SW 1271 (cell line): ENCODE measurements around the gene AJAP1.

ENCODE experiments used
- DNase-seq, 2 experiments: peaks; one replicate each; lab custom pipeline; 2025; lab: John Stamatoyannopoulos, UW

Gene AJAP1

DNA sequence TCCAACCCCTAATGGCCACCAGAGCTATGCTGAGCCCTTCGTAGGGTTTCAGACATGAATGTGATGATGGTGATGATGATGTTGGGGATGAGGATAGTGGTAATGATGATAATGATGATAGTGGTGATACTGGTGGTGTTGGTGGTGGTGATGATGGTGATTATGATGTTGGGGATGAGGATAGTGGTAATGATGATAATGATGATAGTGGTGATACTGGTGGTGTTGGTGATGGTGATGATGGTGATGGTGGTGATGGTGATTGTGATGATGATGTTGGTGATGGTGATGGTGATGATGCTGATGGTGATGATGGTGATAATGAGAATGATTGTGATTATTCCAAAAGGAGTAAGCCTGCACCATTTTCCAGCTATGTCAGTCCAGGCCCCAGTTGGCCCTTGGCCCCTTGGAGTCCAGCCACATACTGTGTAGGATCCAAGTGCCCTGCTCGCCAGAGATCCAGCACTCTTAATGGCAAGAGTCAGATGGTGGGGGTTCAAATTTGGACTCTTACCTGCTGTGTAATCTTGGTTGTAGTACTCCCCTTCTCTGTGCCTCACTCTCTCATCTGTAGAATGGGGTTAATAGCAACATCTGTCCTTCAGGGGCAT is 28.3 kb downstream of the AJAP1 start:
- DNase-seq: no peak

DNA sequence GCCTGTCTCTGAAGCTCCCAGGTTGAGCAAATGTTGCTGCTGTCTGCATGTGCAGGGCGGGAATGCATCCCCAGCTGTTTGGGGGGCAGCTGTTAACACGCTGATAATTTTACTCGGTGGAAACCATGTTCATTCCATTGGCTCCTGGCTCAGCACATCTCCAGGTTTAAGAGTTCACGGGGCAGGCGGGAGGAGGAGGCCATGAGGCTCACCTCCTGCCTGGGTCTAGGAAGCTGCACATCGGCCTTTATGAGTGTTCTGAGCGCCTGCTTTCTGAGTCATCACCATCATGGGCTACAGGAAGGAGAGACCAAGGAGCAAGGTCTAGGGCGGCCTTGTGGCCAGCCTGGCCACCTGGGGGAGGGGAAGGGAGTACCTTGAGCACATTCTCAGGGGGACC is 29.7 kb downstream of the AJAP1 start:
- DNase-seq: no peak

DNA sequence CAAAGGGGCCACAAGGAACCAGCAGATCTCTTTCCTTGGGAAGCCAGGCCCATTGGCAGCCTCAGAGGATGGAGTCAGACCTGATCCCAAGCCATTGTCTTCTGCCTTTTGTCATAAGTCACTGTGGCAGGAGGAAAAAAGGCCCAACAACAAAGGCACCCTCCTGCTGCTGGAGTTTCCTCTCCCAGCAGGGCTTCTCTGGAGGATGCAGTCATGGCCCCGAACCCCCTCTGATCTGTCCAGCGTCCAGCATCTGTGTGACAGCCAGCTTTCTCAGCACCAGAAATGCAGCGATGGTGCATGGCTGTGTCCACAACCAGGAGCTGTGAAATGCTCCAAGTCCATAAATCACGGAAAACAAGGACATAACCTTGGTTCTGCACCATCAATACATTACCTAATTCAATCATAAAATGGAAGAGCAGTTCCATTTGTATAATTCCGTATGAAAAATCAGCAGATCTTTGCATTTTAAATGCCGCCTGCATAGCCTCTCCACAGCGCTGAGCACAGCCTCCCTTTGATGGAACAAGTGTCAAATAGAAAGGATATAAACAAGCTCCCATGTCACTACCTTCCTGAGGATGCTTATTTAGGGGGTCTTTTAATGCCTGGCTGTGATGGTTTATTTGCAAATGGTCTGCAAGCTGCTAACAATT is 30.6 kb downstream of the AJAP1 start:
- no peak for DNase-seq

DNA sequence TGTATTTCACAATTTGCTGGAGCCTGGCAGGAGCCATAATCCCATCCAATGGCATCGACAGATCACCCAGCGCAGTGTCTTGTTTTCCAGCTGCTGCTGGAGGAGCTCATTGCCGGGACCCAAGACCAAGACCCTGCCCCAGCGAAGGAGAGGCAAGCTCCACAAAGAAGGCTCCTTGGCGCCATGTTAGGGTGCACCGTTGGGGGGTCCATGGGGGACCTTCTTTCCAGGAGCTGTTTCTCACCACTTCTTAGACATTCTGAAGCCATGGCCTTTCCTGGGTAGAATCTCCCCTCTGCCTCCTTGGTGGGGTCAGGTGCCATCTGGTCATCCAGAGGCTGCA is 31.1 kb downstream of the AJAP1 start:
- DNase-seq: no peak

DNA sequence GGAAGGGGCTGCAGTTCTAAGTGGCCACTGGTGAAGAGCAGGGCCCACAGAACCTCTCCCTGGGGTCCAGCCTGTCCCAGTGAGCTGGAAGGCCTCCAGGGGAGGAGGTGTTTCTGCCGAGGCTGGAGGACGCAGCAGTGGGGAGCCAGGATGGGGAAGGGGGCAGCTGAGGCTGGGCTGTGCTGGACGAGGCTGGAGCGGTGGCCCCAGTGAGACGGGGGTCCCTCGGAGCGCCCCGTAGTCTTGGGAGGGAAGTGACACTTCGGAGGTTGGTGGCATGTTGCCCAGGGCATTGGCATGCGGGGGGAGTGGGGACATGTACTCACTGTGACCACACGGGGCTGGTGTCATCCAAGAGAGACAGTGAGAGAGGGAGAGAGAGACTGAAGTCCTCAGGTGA is 33.5 kb downstream of the AJAP1 start:
- DNase-seq: no peak

DNA sequence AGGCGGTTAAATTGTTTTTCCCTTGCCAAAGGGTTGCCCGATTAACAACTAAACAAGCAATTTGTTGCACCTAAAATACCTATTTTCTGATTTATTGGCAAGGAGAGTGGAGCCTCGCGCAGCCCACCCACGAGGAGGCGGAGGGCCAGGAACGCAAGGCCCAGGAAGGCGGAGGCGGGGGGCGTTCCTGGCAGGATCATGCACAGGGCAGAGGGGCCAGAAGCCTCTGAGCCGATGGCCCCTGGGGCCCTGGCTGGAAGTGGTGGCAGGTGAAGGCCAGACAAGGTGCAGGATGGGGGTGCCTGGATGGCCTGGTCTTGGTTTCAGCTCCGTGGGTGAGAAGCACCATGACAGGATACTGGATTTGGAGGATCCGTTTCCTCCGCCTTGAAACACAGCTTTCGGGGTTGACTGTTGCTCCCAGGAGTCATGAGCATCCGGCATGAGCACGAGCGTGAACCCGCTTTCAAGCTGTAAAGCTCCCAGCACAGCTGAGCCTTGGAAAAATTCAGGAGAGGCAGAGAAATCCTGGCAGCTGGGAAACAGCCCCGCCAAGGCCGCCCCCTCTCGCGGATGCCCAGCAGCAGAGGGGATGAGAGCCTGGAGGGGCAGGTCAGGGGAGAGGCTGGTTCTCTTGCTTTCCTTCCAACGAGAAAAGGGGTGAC is 35.0 kb downstream of the AJAP1 start:
- DNase-seq: no peak

DNA sequence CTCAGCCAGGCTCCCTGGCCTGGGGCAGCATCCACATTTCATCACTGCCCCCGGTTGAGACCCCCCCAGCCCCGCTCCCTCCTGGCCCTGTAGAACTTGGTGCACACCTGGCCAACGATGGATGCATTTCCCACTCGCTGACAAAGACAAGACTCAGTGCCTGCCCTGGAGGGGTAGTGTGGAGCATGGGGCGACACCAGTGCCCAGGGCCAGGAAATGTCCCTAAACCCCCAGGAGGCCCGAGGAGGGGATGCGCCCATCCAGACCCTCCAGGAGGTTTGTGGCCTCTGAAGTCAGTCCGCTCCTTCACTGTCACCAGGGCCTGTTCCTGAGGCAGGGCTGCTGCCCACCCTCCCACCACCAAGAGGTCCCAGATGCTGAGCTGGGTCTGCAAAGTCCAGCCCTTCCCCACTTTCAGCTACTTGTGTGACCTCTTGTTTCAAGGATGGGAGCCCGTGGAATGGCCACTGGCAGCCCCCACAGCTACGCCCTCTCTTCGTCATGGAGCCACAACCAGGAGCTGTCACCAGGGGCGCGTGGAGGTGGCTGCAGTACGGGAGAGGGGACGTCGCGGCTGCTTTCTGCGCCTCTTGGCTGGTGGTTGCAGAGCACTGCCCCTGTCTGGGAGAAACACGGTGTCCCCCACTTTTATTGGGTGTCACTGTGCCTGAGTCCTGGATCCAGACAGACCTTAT is 35.7 kb downstream of the AJAP1 start:
- DNase-seq: no peak

DNA sequence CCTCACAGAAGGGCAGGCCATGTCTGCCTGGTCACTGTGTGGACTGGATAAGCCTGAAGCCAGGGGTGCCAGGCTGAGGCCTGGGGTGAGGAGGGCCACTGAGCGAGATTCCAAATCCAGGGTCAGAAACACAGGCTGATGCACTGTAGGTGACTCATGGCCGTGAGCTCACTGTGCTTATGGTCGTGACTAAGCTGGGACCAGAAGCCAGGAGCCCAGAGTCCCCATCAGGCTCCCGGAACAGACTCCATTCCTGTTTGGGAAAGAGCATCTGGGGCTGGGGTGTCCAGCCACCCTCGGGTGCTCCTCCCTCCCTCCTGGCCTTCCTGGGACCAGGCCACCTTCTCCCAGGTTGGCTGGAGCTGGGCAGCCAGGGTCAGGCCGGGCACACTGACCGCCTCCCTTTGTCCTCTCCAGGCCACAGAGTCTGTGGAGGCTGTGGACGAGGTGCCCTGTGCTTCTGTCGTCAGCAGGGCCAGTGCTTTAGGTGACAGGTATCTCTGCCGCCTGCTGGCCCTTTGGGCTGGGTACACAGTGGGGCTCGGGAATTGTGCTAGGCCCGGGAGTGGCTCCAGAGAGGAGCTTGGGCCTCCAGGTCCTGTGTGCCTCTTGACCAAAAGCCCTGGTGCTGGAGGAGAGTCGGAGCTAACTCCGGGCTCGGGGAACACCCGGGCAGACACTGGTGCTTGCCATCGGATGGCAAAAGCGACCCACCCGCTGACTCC is 36.7 kb downstream of the AJAP1 start:
- no peak for DNase-seq

DNA sequence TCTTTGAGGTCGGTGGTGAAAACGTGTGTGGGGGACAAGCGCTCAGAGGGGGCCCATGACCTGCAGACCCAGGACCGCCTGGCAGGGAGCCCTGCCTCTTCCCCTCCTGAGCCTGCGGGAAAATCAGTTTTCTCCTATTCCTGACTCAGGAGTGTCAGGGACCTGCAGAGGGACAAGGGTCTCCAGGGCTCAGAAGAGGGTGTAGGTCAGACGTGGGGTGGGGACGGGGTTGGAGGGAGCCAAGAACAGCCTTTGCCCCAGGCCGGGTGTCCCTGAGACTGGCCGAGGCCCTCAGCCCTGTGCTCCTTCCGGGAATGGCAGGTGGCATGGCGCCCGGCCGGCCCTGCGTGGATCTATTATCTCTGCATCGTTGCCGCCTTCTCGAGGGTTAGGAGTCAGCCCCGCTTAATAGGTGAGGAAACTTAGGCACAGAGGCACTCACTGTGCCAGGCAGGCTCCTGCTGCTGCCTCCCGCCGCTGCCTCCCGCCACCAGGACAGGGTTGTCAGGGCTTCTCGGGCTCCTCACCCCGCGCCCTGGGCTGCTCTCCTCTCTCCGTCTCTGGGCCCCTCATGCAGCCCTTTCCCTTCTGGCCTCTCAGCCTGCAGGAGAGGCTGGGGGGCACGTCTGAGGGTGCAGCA is 37.5 kb downstream of the AJAP1 start:
- DNase-seq: no peak

DNA sequence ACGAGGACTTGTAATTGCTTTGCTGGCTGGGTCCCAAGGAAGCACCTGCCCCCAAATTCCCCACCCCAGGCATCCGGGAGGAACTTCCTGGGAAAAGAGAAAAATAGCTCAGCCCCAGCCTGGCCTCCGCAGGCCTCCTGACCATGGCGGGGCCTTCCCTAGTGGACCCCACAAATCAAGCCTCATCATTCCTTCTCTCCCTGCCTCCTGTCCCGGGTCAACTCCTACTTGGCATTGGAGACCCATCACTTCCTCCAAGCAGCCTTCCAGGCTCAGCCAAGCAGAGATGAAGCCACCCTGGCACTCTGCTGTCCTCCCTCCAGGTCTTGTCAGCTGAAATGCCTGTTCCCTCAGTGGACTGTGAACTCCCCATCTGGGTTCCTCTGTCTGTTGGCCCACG is 38.0 kb downstream of the AJAP1 start:
- no peak for DNase-seq

DNA sequence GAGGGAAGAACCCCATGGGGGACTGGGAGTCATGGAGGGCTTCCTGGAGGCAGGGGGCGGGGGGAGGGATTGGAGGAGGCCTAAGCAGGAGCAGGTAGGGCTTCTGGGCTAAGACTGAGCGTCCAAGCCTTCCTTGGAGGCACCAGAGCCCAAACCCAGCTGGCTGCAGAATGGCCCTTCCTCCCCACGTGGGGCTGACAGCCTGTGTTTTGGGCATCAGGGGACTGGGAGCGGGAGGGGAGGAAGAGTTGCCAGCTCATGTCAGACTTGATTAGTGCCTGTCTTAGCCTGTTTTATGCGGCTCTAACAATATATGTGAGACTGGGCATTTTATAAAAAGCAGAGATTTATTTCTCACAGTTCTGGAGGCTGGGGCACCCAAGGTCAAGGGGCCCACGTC is 38.9 kb downstream of the AJAP1 start:
- DNase-seq: no peak

DNA sequence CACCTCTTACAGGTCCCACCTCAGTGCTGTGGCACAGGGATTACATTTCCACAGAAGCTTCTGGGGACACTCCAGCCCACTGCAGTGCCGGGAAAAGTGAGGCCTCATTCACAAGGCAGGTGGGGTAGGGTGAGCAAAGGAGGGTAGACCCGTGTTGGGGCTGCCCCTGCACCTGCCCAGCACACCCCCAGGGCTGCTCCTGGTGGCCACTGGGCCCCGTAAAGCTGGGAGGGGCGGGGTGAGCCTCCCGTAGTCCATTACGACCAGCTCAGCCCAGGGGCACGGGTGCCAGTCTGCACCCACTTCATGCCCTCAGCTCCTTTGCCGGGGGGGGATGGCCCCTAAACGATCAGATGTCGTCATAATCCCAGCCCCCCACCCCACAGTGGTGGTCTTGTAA is 39.5 kb downstream of the AJAP1 start:
- DNase-seq: no peak

DNA sequence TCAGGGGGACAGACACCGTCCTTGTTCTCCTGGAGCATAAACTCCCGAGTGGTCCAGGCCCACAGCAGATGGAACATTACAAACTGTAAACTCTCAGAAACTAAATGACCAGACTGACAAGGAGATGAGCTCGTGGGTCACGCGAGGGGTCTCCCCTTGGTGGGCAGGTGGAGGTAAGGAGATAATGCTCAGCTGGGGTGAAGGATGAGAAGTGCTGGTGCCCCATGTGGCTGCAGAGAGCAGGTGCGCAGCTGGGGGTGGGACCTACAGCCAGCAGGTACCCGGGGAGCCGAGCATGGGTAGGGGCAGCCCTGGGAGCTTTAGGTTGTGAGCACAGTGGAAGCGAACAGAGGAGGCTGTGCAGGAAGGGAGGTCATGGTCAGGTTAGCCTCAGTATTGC is 40.1 kb downstream of the AJAP1 start:
- DNase-seq: no peak

DNA sequence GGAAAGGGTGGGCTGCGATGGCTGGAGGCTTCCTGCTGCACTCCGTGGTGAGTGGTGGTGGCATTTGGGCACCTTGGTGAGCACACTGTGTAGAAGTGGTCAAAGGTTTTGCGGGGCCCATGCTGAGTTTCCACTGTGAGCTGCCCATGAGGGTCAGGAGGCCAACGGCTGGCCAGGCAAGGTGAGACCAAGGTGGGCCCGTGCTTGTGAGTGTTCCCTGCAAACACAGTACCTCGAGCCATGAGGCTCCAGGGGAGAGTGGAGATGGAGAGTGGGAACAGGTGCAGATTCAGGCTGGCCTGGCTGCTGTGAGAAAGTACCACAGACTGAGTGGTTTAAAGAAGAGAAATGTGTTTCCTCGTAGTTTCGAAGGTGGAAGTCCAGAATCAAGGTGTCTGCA is 40.8 kb downstream of the AJAP1 start:
- DNase-seq: no peak

DNA sequence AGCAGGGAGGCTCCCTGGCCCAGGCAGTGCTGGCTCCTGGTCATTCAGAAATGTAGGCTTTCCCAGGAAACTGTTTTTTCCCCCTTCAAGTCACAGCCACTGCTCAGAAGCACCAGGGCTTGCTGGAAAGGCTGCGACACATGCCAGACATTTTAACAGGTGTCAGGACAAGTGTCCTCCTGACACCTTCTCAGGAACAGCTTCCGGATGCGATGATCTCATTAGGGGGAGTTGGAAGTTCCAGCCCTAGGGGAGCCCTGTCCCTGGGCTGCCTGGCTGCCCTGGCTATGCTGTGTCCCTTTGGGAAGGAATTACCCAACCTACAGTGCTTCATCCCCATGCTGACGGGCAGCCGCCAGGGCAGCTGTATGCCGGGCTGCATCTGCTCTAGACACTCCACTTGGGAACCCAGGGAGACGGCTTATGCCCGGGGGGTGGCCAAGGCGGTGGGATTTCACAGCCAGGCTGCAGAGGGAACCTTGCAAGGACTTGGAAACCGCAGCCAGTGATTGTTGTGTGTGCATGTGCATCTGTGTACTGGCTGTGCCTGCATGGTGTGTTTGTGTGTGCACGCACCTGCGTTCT is 41.8 kb downstream of the AJAP1 start:
- DNase-seq: no peak

DNA sequence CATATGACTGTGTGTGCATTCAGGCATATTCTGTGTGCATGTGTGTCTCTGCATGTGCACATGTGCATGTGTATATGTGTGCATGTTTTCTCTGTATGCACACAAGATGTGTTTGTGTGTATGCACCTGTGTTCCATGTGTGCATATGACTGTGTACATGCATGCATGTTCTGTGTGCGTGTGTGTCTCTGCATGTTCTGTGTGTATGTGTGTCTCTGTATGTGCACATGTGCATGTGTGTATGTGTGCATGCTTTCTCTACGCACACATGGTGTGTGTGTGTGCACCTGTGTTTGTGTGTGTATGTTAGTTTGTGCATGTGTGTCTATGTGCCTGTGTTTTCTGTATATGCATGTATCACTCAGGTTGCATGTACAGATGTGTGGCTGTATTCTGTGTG is 42.3 kb downstream of the AJAP1 start:
- DNase-seq: no peak

DNA sequence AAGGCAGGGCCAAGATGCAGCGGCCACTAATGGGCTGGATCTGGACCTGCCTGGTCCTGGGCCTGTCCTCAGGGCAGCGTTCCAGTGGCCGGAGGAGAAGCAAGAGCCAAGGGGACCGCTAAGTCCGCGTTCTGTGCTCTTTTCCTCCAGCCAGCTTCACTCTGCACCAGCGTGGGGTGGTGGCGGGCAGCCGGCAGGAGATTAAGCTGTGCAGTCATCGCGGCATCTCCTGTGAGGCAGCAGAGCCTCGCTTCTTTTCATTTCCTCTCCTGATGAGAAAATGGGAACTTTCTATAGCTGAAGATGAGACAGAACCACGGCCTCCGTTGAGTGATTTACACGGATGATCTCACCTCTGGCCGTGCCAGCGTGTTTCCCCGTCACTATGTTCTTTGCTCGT is 43.4 kb downstream of the AJAP1 start:
- no peak for DNase-seq

DNA sequence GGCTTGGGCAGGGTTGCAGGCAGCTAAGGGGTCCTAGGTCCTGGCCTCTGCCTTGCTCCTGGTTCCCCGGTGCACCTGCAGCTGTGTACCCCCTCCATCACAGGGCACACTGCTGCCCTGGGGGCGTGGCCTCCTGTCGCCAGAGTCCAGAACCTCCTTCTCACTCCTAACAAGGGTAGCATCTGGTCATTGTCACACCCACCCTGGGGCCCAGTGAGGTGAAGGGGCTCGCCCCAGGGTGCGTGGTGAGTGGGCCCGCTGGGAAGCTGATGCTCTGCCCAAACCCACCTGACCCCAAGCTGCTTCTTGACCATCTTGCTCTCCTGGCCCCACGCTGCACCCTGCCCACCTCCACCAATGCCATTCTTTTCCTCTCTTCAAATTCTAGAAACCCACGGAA is 44.5 kb downstream of the AJAP1 start:
- DNase-seq: no peak

DNA sequence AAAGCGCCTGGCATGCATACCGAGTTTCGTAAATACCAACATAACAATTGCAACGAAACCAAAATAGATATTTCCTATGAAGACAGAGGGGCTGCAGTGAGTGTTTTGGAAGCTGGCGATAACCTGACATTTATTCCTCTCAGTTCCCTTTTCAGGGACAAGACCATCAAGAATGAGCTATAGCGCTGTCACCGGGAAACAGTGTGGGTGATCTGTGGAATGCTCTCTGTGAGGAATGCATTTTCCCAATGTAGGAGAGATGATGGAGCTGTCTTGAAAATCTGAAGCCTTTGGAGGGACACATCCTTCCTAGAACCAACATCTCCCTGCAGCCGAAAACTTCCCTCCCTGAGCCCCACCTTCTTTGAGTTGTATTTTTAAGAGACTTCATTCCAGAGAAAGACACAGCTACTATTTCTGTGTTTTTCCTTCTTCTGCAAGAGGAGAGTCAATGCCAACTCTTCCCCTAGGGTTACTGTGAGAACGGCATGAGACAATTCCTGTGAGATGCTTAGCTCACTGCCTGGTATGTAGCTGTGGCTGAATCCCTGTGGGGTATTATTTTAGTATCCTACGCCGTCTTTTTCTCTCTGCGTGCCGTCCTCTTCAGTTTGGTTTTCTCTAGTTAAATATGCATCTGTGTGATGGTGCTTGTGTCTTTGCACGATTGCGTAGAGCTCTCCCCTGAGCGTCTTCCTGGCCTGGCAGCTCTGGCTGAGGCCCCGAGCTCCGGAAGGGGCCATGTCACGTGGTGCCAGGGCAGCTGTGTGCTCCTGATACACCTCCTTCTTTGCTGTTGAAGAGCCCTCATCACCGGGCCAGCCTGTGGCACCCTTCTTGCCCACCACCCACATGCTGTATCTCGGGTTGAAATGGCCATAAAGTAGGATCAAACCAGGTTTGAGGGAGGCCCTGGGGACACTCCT is 45.2 kb downstream of the AJAP1 start:
- no peak for DNase-seq

DNA sequence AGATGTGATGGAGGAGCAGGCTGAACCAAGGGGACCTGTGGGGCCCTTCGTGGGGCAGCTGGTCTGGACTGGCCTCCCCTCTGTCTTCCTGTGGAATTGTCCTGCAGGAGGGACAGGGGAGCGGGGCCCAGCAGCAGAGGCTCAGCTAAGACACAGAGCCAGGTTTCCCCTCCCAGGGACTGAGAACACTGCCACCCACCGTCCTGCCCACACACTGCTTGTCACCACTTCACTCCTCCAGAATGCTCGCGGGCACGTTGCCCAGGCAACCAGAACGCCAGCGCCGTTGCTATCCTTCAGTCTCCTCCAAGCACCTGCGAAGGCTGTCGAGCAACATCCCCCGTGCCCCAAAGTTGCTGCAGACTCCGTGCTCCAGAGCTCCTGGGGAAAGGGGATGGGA is 46.4 kb downstream of the AJAP1 start:
- no peak for DNase-seq

DNA sequence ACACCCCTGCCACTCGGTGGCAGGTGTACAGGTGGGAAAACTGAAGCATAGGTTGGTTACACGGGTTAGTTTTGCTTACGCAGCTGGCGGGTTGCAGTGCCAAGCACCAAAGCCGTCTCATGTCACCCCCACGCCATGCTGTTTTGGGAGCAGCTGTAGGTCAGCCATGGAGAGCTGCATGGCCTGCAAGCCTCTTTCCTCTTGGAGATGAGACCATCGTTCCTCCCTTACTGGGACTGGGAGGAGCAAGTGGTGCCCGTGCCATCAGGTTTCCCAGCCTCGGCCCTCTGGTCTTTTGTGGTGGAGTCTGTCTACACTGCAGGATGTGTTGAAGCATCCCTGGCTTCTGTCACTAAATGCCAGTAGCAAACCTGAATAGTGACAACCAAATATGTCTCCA is 46.9 kb downstream of the AJAP1 start:
- no peak for DNase-seq
